Measurements from ENCODE around the gene CEMIP.

CEMIP gene

DNA sequence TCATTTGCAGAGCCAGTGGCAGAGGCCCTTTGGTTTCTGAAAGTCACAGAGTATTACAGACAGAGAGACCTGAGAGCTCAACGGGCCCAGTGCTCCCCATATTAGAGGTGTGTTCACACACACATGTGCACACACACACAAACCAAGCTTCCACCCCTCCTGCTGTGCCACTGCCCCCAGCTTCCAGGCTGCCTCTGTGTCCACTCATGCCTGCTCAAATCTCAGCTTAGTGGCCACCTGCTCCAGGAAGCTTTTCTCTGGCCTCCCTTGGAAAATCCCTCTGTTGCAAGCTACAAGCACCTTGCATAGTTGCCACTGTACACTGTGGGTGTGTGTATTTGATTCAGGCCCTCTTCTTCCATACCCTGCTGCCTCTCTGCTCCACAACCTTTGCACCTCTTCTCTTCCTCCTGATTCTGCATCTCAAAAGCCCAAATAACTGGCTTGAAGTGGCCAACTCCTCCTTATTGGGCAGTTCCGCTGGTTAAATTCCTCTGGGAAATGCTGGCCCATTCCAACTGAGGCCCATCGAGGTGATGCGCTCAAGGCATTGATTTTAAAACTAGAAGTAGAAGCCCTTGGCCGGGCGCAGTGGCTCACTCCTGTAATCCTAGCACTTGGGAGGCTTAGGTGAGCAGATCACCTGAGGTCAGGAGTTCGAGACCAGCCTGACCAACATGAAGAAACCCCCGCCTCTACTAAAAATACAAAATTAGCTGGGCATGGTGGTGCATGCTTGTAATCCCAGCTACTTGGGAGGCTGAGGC, 187.4 kb downstream of the CEMIP start:
- DNase-seq = no peak

DNA sequence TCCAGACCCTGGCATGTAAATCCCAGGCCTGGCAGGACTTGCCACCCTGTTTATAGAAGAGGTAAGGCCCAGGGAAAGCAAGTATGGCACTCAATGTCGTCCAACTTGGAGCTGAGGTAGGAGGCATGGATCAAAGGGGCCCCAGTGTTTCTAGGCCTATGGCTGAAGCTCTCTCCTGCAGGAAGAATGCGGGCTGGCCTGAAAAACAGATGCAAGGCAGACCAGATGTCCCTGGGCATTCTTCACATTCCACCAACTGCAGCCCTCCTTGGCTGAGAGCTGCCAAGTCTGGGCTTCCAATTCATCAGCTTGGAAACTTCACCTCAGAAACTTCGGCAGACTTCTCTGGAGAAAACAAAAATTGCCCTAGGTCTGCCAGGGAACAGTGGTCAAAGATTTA, 188.3 kb downstream of the CEMIP start:
- DNase-seq = no peak

DNA sequence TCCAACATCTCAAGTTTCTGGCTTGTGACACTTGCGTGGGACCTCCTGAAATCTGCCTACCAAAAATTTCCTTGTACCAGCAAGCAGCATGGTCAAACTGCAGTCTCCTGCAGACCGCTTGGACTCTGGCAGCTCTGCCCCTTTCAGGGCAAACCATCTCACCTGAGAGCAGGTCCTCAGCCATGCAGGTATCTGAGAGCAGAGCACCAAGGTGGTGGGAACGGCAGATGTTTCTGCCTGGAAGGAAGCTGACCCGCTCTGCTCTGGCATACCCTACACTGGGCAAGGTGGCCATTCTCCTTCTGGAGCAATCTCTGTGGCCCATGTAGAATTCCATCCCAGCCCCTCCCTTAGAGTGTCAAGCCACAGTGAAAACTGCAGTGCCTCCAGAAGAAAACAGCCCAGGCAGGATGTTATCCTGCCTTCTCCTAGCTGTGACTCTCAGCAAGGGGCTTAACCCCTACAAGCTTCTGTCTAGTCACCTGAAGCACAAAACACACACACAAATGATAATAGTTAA, 188.9 kb downstream of the CEMIP start:
- no peak for DNase-seq

DNA sequence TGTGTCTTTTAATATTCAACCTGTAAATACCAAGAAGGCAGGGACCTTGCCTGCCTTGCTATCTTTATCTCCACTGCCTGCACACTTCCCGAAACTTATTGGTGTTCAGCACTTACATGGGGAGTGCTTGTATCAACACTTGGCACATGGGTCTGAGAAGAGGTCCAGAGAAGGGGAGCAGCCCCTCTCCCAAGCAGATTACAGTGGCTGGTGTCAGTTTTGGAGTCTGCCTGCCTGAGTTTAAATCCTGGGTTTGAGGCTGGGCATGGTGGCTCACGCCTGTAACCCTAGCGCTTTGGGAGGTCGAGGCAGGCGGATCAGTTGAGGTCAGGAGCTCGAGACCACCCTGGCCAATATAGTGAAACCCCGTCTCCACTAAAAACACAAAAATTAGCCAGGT, 190.1 kb downstream of the CEMIP start:
- DNase-seq = no peak

DNA sequence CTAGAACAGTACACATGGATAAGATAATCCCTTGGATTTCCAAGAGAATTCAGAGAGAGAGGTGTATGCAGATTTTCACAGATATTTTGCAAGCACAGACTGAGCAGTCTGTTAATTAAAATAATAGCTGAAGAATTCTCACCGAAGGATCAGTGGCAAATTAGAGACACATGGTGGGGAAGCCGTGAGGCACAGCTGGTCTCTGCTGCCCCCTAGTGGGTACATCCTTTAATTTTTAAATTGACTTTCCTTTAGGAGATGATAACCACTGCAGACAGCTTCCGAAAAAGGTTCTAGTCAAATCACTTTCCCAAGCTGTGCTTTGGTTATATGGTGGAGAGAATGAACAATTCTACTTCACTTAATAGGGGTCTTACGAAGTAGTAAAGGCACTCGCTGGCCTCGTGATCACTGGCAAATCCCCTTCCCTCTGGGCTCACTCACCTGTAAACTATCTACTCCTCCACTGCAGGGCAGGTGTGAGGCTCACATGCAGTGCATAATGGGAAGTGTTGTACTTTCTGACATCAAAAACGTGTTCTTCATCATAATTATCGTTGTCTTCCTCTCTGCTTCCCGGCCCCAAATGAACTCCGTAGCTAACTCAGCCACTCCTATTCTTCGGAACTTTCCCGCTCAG, 191.0 kb downstream of the CEMIP start:
- peak; percentile 18 to 35 for DNase-seq

DNA sequence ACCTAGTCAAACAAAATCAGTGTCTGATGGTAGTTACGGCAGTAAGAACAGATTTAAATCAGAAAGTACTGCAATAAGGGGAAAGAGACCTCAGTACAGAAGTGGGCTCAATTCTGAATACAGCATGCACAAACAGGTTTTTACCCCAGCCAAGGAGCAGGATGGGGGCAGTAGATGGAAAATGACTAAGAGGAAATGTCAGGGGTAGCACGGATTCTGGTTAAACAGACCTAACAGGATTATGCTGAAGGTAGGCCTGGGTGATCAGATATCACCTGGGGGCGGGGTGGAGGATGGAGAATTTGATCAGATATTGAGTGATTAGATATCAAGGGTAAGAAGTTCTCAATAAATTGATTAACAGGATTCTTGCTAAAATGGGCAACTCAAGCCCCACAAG, 191.5 kb downstream of the CEMIP start:
- DNase-seq = no peak

DNA sequence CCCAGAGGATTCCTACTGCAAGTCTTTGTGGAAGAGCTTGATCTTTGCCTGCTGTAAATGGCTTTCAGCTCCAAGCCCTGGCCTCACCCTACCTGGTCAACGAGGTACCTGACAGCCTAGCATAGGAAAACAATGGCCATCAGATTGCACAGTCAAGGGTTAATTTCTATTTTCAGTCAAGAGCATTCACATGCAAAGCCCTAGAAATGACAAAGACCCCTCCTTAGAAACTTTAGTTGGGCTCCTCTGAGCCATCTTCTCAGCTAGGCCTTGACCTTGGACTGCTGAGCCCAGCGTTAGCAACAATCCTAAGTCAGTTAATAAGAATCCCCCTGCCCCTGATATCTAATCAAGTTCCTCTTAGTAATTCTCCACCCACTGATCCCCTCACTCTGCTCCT, 192.0 kb downstream of the CEMIP start:
- no peak for DNase-seq

DNA sequence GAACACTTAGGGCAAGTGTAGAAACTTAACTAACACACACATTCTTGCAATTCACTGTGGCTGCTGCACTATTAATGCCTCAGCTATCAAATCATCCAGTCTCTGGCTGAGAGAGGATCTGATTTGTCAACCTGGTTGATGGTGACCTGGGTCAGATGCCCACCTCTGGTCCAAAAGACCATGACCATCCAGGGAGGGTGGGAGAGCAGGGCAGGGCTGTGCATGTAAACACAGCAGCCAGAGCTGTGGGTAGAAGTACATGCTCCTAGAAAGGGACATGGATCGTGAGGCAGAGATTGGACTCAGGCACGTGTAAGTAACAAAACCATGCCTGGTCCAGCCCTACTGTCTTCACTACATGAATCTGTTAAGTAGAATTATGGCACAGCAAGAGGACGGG, 193.1 kb downstream of the CEMIP start:
- DNase-seq = no peak

DNA sequence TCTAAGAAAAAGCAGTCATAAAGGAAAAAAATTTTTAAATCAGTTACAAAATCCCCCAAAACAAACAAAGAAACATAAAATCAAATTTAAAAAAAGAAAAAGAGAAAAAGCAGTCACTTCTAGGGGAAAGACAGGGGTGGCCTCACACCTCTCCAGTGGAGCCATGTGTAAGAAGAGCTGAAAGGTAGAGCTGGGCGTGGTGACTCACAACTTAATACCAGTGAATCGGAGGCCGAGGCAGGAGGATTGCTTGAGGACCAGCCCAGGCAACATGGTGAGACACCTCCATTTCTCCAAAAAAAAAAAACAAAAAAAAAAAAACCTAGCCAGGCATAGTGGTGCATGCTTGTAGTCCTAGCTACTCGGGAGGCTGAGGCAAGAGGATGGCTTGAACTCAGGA, 195.7 kb downstream of the CEMIP start:
- no peak for DNase-seq

DNA sequence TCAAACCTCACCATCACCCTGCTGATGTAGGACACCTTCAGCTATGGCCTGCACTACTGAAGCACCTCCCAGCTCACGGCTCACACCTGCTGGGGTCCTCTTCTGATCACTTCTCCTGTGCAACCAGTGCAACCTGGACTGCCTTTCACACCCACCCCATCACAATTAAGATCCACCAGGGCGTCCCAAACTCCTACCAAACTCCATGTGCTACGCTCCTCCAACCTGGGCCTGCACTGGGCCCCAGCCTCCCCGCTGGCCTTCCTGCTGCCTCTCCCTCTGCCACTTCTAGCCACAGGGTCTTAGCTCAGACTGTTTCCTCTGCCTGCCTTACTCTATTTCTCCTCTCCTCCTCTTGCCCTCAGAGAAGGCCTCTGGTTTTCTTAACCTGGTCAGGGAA, 197.7 kb downstream of the CEMIP start:
- DNase-seq = no peak

DNA sequence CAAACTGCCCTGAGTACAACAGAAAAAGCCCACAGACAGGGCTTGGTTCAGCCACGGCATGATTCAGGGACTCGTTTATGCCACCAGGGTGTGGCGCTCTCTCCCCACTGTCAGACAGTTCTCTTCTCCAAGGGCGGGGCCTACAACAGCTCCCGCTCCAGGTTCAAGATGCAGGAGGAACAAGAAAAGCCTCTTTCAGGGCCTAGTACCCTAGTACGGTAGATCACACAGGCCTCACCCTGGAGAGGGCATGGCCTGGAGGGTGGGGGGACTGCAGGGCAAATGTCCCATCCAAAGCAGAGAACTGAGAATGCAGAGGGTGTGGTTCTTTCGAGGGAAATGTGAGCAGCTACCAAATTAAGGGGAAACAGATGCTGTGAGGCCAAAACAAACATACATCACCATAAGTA, 198.5 kb downstream of the CEMIP start:
- peak; percentile 51 to 68 for DNase-seq

DNA sequence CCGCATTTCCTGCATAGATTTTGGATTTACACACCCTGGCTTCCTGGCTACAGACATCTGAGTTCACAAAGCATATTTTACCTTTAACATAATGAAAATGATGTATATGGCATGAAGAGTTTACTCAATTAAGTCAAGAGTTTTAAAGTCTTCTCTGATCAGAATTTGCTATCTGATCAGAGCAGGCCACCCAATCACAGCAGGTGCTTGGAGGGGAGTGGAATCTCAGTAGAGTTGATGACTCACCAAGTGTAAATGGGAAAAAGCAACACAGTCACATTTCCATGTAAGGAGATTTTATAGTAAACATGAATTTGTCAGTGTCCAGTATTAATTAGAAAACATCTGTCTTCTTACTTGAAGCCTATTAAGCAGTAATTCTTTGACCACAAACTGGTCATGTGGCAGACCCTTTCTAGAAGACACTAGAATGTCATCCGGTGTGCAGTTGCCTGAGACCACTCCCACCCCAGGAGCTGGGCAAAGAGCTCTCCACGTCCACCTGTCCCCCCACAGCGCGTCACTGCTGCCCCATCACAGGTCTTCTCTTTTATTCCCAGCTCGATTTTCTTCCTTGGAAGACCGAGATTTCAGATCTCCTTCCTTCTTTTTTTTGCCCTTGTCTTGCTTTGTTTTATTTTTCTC, 199.6 kb downstream of the CEMIP start:
- DNase-seq = no peak

DNA sequence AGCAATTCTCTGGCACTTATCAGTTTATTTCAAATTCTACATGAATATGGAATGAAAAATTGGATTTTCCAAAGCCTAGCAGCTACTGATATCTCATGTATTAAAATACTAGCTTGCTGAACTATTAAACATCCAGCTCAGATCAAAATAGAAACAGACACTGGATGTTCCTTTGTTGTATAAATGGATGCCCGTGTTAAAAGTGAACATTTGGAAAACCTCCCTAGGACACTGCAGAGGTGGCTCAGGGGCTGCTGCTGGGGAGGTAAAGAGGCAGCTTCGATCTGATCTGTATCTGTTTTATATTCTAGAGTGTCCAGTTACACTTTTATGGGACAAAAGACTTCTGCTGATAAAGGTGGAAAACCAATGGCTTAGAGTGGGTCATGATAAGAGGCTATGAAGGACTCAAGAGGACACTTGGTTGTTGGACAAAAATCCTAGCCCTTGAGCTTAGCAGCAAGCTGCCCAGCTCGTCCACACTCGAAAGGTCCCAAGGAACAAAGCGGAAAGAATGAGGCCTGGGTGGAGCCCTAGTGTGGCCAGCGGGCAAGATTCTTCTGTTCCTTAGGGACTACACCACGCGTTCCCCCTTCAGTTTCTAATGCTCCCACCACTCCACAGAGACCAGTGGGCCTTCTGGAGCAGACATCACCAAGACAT, 200.5 kb downstream of the CEMIP start:
- DNase-seq = no peak

DNA sequence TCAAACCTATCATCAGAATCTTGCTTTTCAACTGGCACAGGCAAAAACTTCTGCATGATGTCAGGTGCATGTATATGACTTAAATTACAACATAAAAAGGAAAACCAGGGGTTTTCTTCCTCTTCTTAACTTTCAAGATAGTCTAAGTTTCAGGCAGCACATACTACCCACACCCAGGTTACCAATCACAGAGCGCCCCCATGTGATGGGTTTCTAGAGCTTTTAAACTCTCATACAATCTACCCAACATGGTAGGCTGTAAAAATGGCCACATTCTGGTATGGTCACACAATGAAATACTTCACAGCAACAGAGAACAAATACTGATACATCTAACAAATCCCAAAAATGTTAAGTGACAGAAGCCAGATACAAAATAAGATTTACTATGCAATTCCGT, 203.0 kb downstream of the CEMIP start:
- DNase-seq = no peak

DNA sequence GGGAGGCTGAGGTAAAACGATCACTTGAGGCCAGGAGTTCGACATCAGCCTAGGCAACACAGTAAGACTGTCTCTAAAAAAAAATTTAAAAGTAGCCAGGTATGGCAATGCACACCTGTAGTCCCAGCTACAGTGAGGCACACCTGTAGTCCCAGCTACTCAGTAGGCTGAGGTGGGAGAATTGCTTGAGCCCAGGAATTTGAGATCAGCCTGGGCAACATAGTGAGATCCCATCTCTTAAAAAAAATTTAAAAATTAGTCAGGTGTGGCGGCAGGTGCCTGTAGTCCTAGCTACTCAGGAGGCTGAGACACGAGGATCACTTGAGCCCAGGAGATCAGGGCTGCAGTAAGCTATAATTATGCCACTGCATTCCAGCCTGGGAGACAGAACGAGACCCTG, 203.7 kb downstream of the CEMIP start:
- no peak for DNase-seq

DNA sequence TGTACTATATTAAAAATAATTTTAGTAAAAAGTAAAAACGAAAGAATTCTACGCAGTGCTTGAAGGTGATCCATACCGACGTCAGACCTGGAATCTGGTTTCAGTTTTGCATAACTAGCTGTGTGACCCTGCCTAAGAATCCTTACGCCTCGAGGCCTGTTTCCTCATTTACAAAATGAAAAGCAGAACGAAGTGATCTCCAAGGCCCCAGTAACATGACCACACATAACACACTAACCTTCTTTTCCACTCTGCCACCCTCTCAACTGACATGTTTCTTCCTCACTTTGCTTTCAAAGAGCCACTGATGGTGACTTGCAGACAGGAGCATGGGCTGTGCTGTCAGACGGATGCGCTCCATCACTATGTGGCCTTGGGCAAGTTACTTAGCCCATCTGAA, 205.7 kb downstream of the CEMIP start:
- DNase-seq = no peak

DNA sequence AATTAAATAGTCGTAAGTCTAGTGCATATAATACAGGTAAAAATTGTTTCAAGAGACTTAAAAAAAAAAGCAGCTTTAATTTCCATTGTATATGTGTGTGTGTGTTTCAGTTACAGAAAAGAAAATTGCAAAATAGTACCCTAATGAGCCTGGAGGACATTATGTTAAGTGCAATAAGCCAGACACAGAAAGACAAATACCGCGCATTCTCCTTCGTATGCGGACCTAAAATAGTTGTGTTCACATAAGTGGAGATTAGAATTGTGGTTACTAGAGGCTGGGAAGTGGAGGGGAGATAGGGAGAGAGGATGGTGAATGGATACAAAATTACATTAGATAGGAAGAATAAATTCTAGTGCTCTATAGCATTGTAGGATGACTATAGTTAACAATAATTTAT, 206.8 kb downstream of the CEMIP start:
- no peak for DNase-seq

DNA sequence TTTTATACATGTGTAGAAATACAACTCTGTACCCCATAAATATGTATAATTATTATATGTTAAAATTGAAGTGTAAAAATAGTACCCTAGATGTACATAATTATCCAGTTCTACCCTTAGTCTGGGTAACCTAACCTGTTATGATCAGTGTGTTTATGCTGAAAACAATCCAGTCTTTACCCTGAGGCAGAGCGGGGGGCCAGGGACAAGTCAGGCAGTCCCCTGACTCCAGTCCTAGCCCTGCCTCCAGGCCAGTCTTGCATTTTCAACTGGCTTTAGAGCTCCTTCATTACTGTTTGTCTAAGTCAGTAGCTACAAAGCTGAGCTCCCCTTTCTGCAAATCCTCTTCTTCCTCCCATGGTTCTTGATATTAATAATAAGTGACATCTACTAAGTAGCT, 207.3 kb downstream of the CEMIP start:
- no peak for DNase-seq

DNA sequence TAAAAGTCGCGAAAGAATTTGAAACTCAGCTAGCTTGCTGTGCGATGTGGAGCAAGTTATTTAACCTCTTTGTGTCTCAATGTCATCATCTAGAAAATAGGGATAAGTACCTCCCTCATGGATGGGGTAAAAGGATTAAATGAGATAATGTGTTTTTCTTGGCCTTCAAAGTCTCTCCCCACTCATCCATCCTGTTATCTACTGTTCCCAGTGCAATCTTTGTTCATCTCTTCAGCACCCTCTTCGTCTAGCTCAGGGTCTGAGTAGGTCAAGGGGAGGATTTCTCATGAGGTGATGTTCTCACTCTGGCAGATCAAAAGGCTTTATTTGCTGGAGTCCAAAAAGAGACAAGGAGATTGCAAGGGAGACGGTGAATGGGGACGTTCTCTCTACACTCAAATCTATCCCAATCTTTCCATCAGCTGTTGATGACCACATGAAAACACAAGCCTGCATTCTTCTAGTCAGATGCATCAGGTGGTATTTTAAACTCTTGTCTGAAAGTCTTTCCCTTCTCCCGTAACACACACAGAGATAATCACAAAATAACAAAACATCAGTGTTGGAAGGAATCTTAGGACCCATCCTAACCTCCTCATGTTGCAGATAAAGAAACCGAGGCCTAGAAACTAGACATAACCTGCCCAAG, 209.1 kb downstream of the CEMIP start:
- no peak for DNase-seq

DNA sequence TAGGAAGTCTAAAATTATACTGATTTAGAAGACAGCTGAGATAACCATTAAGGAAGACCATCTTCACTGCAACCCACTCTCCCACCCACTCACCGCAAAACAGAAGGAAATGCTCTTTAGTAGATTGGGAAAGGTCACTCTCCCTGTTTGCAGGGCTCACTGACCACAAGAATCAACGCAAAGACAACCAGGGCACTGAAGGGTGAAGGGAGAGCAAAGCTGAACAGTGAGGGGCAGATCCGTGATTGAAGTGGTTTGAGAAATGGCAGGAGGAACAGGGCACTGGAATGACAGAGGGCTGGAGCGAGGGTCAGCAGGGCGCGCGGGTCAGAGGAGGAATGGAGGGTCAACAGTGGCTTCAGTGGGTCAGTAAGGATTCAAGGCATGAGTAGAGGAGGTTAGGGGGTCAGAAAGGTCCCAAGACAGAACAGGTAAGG, 209.9 kb downstream of the CEMIP start:
- DNase-seq = no peak

DNA sequence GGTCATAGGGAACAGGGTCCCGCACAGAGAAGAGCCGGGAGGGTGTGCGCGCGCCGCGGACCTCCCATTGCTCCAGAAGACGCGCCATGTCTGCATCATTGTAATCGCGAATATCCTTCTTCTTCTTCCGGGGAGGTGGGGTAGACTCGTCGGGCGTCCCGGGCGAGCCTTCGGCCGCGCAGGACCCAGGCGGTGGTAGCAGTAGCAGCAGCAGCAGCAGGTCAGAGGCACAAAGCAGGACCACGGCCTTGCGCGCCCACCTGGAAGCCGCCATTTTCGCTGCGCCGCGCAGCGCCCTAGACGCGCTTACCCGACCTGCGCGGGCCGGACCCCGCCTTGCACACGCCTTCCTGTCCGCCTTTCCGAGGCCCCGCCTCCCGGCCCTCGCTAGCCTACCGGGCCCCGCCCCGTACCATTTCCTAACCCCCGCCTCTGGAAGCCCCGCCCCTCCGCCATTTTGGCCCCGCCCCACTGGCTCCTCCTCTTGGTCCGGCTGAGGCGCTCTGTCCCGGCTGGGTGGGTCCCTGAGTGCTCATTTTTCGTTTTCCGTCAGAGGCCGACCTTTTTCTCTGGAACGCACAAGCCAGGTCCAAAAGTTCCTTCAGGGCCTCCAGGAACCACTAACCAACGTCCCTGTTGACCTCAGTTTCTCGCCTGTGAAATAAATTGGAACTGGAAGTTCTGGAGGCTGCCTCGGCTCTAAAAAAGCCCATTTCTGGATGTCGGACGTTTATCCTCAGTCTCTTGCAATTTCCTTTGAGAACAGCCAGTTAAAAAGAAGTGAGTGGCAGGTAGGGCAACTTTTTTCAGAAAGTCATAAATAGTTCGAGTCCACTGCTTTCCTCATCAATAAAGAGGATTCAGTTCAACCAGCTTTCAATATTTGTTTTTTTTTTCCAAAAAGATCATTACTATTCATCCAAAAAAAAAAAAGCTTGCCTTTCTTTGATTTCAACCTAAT, 210.6 kb downstream of the CEMIP start, which contains the start of gene MESD:
Gene MESD, minus strand, starts transcription at position 302 of the 961 bp plus-strand sequence. Its CDS starts 28 bp downstream, at position 274.
- DNase-seq = peak; percentile 89 to 90

DNA sequence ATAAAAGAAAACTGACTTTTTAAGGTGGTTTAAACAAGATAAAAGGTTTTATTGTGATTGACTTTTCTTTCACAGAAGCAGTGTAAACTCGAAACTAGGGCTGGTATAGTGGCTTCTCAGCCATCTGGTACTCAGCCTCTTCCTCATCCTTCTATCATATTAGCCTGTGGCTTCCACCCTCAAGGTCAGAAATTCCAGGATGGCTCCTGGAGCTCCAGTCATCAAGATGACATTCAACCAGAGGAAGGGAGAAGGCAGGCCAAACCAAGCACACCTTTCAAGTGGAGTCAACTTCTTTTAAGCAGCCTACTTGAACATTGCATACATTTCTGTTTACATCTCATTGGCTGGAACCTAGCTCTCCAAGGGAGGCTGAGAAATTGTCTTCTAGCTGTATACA, 211.8 kb downstream of the CEMIP start:
- no peak for DNase-seq
